ENCODE results near the gene COL25A1. TPM values are rescaled to one million over a fixed set of nuclear protein-coding genes. Genes with fewer than 3 reads are reported as not detected.

Gene COL25A1
- total RNA-seq, 1 experiment from 2014 or later: not detected

- DNase-seq (ENCODE audit: low read depth): no peak
- in situ Hi-C loops (cut with HindIII; ENCODE audit: low pct_unique_long_range_greater_than_20kb, low sequenced_read_pairs): no loop called here
Observed at GRCh38 chr4:108840426-108840975, 462.0 kb downstream of the COL25A1 start.

GRCh38 chr4:108839333-108839732 is 463.1 kb downstream of the COL25A1 start:
- DNase-seq (ENCODE audit: low read depth): no peak
- in situ Hi-C loops (cut with HindIII; ENCODE audit: low pct_unique_long_range_greater_than_20kb, low sequenced_read_pairs): no loop called here

GRCh38 chr4:108838451-108838850 is 464.0 kb downstream of the COL25A1 start:
- DNase-seq (ENCODE audit: low read depth): no peak
- in situ Hi-C loops (cut with HindIII; ENCODE audit: low pct_unique_long_range_greater_than_20kb, low sequenced_read_pairs): no loop called here

- DNase-seq (ENCODE audit: low read depth): peak; percentile 7
- in situ Hi-C loops (cut with HindIII; ENCODE audit: low pct_unique_long_range_greater_than_20kb, low sequenced_read_pairs): no loop called here
Observed at GRCh38 chr4:108834835-108835384, 467.5 kb downstream of the COL25A1 start.

GRCh38 chr4:108834166-108834834 is 468.2 kb downstream of the COL25A1 start:
- no peak for DNase-seq (ENCODE audit: low read depth)
- in situ Hi-C loops (cut with HindIII; ENCODE audit: low pct_unique_long_range_greater_than_20kb, low sequenced_read_pairs): no loop called here

GRCh38 chr4:108833046-108833445 is 469.4 kb downstream of the COL25A1 start:
- no peak for DNase-seq (ENCODE audit: low read depth)
- in situ Hi-C loops (cut with HindIII; ENCODE audit: low pct_unique_long_range_greater_than_20kb, low sequenced_read_pairs): no loop called here

- no peak for DNase-seq (ENCODE audit: low read depth)
- in situ Hi-C loops (cut with HindIII; ENCODE audit: low pct_unique_long_range_greater_than_20kb, low sequenced_read_pairs): no loop called here
Observed at GRCh38 chr4:108831886-108832285, 470.6 kb downstream of the COL25A1 start.

- no peak for DNase-seq (ENCODE audit: low read depth)
- in situ Hi-C loops (cut with HindIII; ENCODE audit: low pct_unique_long_range_greater_than_20kb, low sequenced_read_pairs): no loop called here
Observed at GRCh38 chr4:108831291-108831690, 471.2 kb downstream of the COL25A1 start.

GRCh38 chr4:108830509-108831244 is 471.8 kb downstream of the COL25A1 start:
- in situ Hi-C loops (cut with HindIII; ENCODE audit: low pct_unique_long_range_greater_than_20kb, low sequenced_read_pairs): no loop called here
- no peak for DNase-seq (ENCODE audit: low read depth)

GRCh38 chr4:108829966-108830492 is 472.4 kb downstream of the COL25A1 start:
- in situ Hi-C loops (cut with HindIII; ENCODE audit: low pct_unique_long_range_greater_than_20kb, low sequenced_read_pairs): no loop called here
- DNase-seq (ENCODE audit: low read depth): no peak

- in situ Hi-C loops (cut with HindIII; ENCODE audit: low pct_unique_long_range_greater_than_20kb, low sequenced_read_pairs): no loop called here
Observed at GRCh38 chr4:108828620-108829019, 473.8 kb downstream of the COL25A1 start.

GRCh38 chr4:108825737-108826136 is 476.7 kb downstream of the COL25A1 start:
- in situ Hi-C loops (cut with HindIII; ENCODE audit: low pct_unique_long_range_greater_than_20kb, low sequenced_read_pairs): no loop called here
- DNase-seq (ENCODE audit: low read depth): no peak

More at GRCh38 chr4:108828620-108829019, 473.8 kb downstream of the COL25A1 start:
- no peak for DNase-seq (ENCODE audit: low read depth)

GRCh38 chr4:108821351-108821930 is 481.0 kb downstream of the COL25A1 start:
- DNase-seq (ENCODE audit: low read depth): no peak
- in situ Hi-C loops (cut with HindIII; ENCODE audit: low pct_unique_long_range_greater_than_20kb, low sequenced_read_pairs): no loop called here

GRCh38 chr4:108820492-108821350 is 481.7 kb downstream of the COL25A1 start:
- DNase-seq (ENCODE audit: low read depth): no peak
- in situ Hi-C loops (cut with HindIII; ENCODE audit: low pct_unique_long_range_greater_than_20kb, low sequenced_read_pairs): no loop called here

- DNase-seq (ENCODE audit: low read depth): no peak
- in situ Hi-C loops (cut with HindIII; ENCODE audit: low pct_unique_long_range_greater_than_20kb, low sequenced_read_pairs): no loop called here
Observed at GRCh38 chr4:108814326-108814725, 488.1 kb downstream of the COL25A1 start.

GRCh38 chr4:108813261-108813660 is 489.2 kb downstream of the COL25A1 start:
- no peak for DNase-seq (ENCODE audit: low read depth)
- in situ Hi-C loops (cut with HindIII; ENCODE audit: low pct_unique_long_range_greater_than_20kb, low sequenced_read_pairs): no loop called here

GRCh38 chr4:108811486-108811885 is 491.0 kb downstream of the COL25A1 start:
- no peak for DNase-seq (ENCODE audit: low read depth)
- in situ Hi-C loops (cut with HindIII; ENCODE audit: low pct_unique_long_range_greater_than_20kb, low sequenced_read_pairs): no loop called here

GRCh38 chr4:108810087-108810486 is 492.4 kb downstream of the COL25A1 start:
- DNase-seq (ENCODE audit: low read depth): no peak
- in situ Hi-C loops (cut with HindIII; ENCODE audit: low pct_unique_long_range_greater_than_20kb, low sequenced_read_pairs): no loop called here

Measured in Caki2 (cell line).